DOHH2 (cell line): Measurements from ENCODE around the gene KLHL14.

ENCODE experiments used
- CTCF ChIP-seq: fragments of 200-600 bp; sonication (generic); IDR thresholded peaks from one replicate; pipeline ENCODE4 v1.5.1; 2014; ENCODE audit warnings: antibody characterized with exemption, mild to moderate bottlenecking, low read depth, low read length; ENCODE audit not compliant: poor library complexity, severe bottlenecking
- EZH2phosphoT487 ChIP-seq: fragments of 200-600 bp; sonication (generic); IDR thresholded peaks from 2 replicates; pipeline ENCODE4 v1.6.1; 2017; ENCODE audit warnings: borderline replicate concordance, mild to moderate bottlenecking, antibody characterized with exemption, low read length, moderate library complexity, mixed read lengths

GRCh38 chr18:32771871-32772580 is 797 bp downstream of the KLHL14 start:
- TF ChIP-seq CTCF (no peak), EZH2phosphoT487 (no peak)
